MM.1S (cell line): Measurements from ENCODE around the gene GRPEL2.

ENCODE experiments used
- EZH2 ChIP-seq: fragments of 300-600 bp; sonication (generic); optimal IDR thresholded peaks from 2 replicates; pipeline ENCODE3; 2017; ENCODE audit warnings: low read depth, mild to moderate bottlenecking, antibody characterized with exemption, low read length, mixed read lengths
- EZH2phosphoT487 ChIP-seq: fragments of 300-600 bp; sonication (generic); IDR thresholded peaks from 2 replicates; pipeline ENCODE4 v1.6.1; 2018; ENCODE audit warnings: antibody characterized with exemption, low read length
- TF ChIP-seq, protein P1 (sequence below): fragments of 300-600 bp; sonication (generic); IDR thresholded peaks from 2 replicates; pipeline ENCODE4 v1.5.1; 2016; ENCODE audit warnings: antibody characterized with exemption, low read length, mixed read lengths

DNA sequence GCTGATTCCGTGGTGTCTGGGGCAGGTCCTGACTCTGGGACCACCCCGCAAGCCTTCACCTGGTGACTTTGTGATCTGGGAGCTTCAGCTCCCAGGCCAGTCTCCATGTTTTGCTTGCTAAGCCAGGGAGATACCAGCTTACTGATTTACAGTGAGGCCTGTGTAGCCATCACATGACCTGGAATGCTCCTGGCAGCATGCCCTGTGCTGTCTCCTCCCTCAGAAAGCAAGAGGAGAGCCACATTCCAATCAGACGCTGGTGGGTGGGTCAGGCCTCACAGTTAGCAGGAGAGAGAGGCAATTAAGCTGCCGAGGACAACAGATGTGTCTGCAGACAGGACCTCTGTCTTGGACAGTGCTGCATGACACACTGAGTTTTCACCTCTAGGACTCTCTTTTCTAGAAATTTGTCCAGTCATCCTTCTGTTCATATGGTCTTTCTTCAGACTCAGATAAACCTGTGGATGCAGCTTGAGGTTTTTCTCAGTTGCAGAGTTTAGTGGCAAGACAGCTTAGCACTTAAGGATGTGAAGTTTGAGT is 24.4 kb upstream of the GRPEL2 start:
- TF ChIP-seq, protein P1, sequence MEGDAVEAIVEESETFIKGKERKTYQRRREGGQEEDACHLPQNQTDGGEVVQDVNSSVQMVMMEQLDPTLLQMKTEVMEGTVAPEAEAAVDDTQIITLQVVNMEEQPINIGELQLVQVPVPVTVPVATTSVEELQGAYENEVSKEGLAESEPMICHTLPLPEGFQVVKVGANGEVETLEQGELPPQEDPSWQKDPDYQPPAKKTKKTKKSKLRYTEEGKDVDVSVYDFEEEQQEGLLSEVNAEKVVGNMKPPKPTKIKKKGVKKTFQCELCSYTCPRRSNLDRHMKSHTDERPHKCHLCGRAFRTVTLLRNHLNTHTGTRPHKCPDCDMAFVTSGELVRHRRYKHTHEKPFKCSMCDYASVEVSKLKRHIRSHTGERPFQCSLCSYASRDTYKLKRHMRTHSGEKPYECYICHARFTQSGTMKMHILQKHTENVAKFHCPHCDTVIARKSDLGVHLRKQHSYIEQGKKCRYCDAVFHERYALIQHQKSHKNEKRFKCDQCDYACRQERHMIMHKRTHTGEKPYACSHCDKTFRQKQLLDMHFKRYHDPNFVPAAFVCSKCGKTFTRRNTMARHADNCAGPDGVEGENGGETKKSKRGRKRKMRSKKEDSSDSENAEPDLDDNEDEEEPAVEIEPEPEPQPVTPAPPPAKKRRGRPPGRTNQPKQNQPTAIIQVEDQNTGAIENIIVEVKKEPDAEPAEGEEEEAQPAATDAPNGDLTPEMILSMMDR: no peak
- TF ChIP-seq EZH2 (no peak), EZH2phosphoT487 (no peak)
